SK-MEL-5 (cell line): Measurements from ENCODE around the gene CBLC. TPM values are rescaled to one million over a fixed set of nuclear protein-coding genes. Genes with fewer than 3 reads are reported as not detected.

Source experiments
- DNase-seq: peaks from one replicate; pipeline ENCODE4 v3.0.0-alpha.2; 2016; ENCODE audit warnings: low read depth, low spot score
- in situ Hi-C: cut with HindIII; loops from 2 replicates; pipeline ENCODE4 v1.10.0; 2016; ENCODE audit warnings: low sequenced_read_pairs, high pct_unique_total_duplicates, low pct_unique_long_range_greater_than_20kb
- total RNA-seq: library from RNA; depleted of rRNA; stranded (reverse); fragments of >200 nt; shearing (Covaris generic); gene quantifications from 2 replicates; pipeline ENCODE4 v1.2.3, GENCODE V29; 2014

The CBLC gene
- total RNA-seq, 1 experiment from 2014 or later, result not detected

GRCh38 chr19:44744871-44745332 is 32.8 kb upstream of the CBLC start:
- in situ Hi-C loops, result no loop called here
- no peak for DNase-seq

- DNase-seq, result no peak
- in situ Hi-C loops, result no loop called here
Measured at GRCh38 chr19:44745341-44745831, 32.3 kb upstream of the CBLC start.

DNA sequence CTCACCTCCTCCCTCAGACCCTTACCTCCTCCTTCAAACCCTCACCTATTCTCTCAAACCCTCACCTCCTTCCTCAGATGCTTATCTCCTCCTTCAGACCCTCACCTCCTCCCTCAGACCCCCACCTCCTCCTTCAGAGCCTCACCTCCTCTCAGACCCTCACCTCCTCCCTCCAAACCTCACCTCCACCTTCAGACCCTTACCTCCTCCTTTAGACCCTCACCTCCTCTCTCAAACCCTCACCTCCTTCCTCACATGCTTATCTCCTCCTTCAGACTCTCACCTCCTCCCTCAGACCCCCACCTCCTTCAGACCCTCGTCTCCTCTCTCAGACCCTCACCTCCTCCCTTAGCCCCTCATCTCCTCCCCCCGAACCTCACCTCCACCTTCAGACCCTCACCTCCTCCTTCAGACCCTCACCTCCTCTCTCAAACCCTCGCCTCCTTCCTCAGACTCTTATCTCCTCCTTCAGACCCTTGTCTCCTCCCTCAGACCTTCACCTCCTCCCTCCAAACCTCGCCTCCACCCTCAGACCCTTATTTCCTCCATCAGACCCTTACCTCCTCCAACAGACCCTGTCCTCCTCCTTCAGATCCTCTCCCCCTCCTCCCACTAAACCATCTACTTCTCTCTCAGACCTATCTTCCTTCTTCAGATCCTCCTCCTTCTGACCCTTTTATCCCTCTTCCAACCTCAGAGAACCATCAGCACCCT is 31.6 kb upstream of the CBLC start:
- in situ Hi-C loops, result no loop called here
- no peak for DNase-seq

DNA sequence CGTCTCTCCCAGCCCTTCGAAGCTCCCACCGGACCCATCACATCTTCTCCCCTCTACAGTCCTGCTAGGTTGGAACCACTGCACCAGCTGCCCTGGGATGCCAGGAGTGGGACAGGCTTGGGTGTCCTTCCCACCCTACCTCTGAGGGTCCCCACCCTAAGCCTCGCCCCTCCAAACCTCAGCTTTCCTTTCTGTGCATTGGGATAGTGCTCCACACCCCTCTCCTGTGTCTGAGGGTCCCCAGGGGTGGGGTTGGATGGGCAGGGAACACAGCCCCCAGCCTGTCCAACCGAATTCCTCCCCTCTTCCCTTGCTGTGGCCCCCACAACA is 31.1 kb upstream of the CBLC start:
- DNase-seq, result no peak
- in situ Hi-C loops, result no loop called here

- DNase-seq, result peak; percentile 80
- in situ Hi-C loops, result no loop called here
Measured at GRCh38 chr19:44746946-44747738, 30.5 kb upstream of the CBLC start.

DNA sequence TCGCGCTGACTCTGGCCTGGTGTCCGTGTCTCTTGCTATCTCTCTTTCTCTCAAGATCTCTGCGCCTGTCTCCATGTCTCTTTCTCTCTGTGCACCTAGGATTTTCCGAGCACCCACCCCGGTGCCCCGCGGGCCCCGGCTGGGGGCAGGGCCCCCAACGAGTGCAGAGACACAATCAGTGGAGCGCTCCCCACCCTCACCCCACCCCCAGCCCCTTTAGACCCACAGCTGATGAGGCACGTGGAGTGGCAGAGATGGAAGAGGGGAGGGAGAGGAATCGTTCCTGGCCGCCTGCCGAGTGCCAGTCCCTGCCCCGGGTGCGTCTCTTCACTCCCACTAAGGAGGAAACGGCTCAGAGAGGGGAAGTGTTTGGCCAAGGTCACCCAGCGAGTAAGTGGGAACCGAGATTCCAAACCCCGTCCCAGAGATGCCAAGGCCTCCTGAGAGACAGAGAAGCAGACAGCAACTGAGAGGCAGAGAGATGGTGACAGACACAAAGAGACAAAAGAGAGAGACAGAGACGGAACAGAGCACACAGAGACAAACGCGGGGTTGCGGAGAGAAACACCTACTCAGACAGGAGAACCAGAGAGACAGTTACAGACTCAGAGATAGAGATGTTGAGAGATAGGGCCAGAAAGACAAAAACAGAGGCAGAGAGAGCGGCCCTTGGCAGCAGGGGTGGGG is 29.8 kb upstream of the CBLC start:
- in situ Hi-C loops, result no loop called here
- DNase-seq, result peak; percentile 52

DNA sequence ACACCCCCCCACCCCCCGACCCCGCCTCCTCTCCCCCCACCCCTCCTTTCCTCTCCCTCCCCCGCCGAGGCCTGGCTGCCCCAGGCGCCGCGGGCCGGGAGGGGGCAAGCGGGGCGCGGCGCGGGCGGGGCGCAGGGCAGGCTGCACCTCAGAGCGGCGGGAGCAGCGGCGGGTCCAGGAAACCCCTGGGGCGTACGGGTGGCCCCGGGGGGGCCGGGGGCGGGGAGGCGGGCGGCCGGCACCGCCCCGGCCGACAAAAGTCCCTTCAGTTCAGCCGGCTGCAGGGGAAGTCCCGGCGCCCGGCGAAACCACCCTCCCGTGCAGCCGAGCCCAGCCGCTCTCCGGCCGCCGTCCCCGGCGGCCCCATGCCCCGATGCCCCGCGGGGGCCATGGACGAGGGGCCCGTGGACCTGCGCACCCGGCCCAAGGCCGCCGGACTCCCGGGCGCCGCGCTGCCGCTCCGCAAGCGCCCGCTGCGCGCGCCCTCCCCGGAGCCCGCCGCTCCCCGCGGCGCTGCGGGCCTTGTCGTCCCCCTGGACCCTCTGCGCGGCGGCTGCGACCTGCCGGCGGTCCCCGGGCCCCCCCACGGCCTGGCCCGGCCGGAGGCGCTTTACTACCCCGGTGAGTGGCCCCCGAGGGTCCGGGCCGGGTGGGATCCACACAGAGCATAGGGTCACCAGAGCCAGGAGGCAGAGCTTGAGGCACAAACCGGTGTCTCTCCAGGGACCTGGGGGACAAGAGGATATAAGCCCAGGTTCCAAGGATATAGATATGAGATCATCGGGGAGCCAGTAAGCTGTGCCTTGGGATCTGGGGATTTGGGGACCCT is 29.1 kb upstream of the CBLC start, which contains the start of gene BCL3:
TSS of gene BCL3 (plus strand) at position 283 of the 829 bp plus-strand sequence. CDS start at position 366, 83 bp downstream.
- in situ Hi-C loops, result no loop called here

DNA sequence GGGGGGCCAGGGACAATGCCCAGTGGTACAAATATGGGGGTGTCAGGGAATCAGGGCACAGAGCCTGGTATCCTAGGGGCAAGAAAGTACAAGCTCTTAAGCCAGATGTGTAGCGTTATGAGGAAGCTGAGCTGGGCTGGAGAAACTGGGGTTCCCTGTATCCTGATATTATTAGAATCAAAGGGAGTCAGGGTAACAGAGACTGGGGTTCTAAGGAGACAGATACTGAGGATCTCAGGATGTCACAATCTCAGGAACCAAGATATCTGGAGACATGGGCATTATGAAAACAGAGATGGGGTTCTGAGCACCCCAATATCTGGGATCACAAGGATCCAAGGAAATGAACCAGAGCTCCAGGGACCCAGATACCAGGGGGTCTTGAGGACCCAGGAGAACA is 28.4 kb upstream of the CBLC start:
- no peak for DNase-seq
- in situ Hi-C loops, result no loop called here

More for the DNA sequence above, 29.1 kb upstream of the CBLC start, which contains the start of gene BCL3:
- peak; percentile 25 for DNase-seq

- in situ Hi-C loops, result no loop called here
- DNase-seq, result no peak
Measured at GRCh38 chr19:44749994-44750393, 27.7 kb upstream of the CBLC start.

DNA sequence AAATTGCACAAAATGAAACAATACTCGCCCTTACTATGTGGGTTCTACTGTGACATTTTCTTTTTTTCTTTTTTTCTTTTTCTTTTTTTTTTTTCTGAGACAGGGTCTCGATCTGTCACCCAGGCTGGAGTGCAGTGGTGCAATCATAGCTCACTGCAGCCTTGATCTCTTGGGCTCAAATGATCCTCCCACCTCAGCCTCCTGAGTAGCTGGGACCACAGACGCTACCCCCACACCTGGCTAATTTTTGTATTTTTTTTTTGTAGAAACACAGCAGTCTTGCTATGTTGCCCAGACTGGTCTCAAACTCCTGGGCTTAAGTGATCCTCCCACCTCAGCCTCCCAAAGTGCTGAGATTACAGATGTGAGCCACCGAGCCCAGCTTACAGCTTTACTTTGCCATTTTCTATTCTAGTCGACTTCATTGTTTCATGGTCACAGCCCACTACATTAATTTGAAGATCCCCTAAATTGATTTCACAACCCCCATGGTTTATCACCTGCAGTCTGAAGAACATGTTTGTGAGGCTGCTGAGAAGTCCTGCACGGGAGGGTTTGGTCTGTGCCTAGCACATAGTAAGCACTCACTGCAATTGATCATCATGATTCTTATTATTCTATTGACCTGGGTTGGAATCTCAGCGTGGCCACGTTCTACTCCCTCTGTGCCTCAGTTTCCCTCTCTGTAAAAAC is 25.4 kb upstream of the CBLC start:
- DNase-seq, result no peak
- in situ Hi-C loops, result no loop called here

GRCh38 chr19:44752816-44753625 is 24.7 kb upstream of the CBLC start:
- DNase-seq, result peak; percentile 88
- in situ Hi-C loops, result no loop called here

GRCh38 chr19:44753626-44753931 is 24.1 kb upstream of the CBLC start:
- no peak for DNase-seq
- in situ Hi-C loops, result no loop called here

- in situ Hi-C loops, result no loop called here
- DNase-seq, result peak; percentile 66
Measured at GRCh38 chr19:44753932-44754749, 23.5 kb upstream of the CBLC start.

- in situ Hi-C loops, result no loop called here
- DNase-seq, result no peak
Measured at GRCh38 chr19:44754750-44755080, 23.0 kb upstream of the CBLC start.

DNA sequence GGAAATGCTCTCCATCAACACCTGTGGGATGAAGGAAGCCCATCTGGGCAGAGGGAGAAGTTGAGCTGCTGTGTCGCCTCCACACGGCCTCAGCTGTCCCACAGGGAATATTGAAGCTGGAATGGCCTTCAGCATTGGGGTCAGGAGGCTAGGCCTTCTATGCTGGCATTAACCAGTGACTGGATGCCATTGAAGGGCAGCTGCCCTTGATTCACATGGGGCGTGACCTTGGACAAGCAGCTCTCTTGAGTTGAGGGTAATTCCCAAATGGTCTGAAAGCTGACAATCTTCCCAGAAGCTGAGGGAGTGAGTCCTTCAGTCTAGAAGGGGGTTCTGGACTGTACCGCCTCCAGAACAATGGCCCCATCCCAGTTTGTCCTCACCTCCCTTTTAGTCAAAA is 22.5 kb upstream of the CBLC start:
- no peak for DNase-seq
- in situ Hi-C loops, result no loop called here

DNA sequence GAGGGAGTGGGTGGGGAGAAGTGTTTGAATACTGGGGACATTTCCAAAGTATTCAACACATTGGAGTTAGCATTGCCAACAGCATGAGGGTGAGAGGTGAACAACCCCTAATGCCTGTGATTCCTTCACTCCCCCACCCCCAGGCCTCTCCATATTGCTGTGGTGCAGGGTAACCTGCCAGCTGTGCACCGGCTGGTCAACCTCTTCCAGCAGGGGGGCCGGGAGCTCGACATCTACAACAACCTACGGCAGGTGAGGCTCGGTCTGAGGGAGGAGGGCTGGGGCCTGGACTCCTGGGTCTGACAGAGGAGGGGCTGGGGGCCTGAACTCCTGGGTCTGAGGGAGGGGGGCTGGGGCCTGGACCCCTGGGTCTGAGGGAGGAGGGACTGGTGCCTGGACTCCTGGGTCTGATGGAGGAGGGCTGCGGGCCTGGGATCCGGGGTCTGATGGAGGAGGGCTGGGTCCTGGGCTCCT is 21.6 kb upstream of the CBLC start:
- in situ Hi-C loops, result no loop called here
- no peak for DNase-seq
